Lower lobe of right lung (tissue), 2 donors: ENCODE data around the gene BPIFB2. TPM values are rescaled to one million over a fixed set of nuclear protein-coding genes. Genes with fewer than 3 reads are reported as not detected.

Experiments
- ATAC-seq, 2 donors: fragments of 200-7000 bp; cut with Tn5 transposase; one replicate each; pipeline ENCODE4 v1.9.1; 2020 to 2022; ENCODE audit warnings: mild to moderate bottlenecking in 2 of 2, moderate library complexity in 2 of 2
- DNase-seq: peaks from one replicate; pipeline ENCODE4 v3.0.0-alpha.2; 2020
- H3K27ac ChIP-seq: fragments of 200-600 bp; one replicate; pipeline ENCODE4 v1.8.0; 2022
- H3K27me3 ChIP-seq: fragments of 200-600 bp; one replicate; pipeline ENCODE4 v1.8.0; 2022; ENCODE audit warnings: low read depth
- H3K36me3 ChIP-seq: fragments of 200-600 bp; one replicate; pipeline ENCODE4 v1.8.0; 2022; ENCODE audit warnings: mild to moderate bottlenecking
- H3K4me1 ChIP-seq: fragments of 200-600 bp; one replicate; pipeline ENCODE4 v1.8.0; 2022
- H3K4me3 ChIP-seq: fragments of 200-600 bp; one replicate; pipeline ENCODE4 v1.8.0; 2022; ENCODE audit warnings: mild to moderate bottlenecking
- H3K9me3 ChIP-seq: fragments of 200-600 bp; one replicate; pipeline ENCODE4 v1.8.0; 2022
- intact Hi-C: fragments of 100-400 bp; cut with DNase I; formaldehyde crosslinking; loops from one replicate; pipeline ENCODE4 v1.11.0; 2022
- total RNA-seq: library from RNA; stranded (reverse); fragmentation: NEBNext Ultra II Directional; extraction: Animal tissue kit (Norgen Biotek cat#: 25700); gene quantifications from one replicate; pipeline ENCODE4 v1.2.1, GENCODE V29; 2021
- TF ChIP-seq, protein P1 (sequence below): fragments of 200-600 bp; IDR thresholded peaks from one replicate; pipeline ENCODE4 v1.8.0; 2022; ENCODE audit warnings: antibody characterized with exemption, mild to moderate bottlenecking
- donor health status: DM: no; HTN: yes; CAD: no; lungs with severe emphysema.

Gene BPIFB2
- total RNA-seq, 1 donor from 2014 or later = 0.21 TPM

DNA sequence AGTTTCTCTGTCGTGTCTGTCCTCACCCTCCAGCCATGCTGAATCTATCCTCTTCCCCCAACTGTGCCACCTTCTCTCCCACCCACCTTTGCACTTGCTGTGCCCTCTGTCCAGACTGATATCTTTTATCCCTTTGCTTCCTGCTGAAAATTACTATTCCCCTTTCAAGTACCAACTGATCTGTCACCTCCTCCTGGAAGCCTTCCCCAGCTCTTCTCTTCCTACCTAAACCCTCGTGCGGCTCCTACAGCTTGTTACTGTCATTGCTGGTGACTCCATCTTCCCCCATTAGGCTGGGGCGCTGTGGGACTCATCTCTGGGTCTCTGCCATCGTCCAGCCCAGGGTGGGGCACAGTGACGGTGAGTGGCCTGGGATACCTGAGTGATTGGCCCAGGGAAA, 25.1 kb downstream of the BPIFB2 start:
- no peak for ATAC-seq
- DNase-seq = no peak
- no peak overlapping the region for H3K27ac ChIP-seq
- no peaks in the 10 kb centered on the region for H3K4me1 ChIP-seq
- no peaks in the 10 kb centered on the region for H3K36me3 ChIP-seq
- intact Hi-C loops = no loop called here
- H3K27me3 ChIP-seq = peaks cover 3% of the 10 kb centered on the region
- H3K4me3 ChIP-seq = no peak overlapping the region
- TF ChIP-seq, protein P1, sequence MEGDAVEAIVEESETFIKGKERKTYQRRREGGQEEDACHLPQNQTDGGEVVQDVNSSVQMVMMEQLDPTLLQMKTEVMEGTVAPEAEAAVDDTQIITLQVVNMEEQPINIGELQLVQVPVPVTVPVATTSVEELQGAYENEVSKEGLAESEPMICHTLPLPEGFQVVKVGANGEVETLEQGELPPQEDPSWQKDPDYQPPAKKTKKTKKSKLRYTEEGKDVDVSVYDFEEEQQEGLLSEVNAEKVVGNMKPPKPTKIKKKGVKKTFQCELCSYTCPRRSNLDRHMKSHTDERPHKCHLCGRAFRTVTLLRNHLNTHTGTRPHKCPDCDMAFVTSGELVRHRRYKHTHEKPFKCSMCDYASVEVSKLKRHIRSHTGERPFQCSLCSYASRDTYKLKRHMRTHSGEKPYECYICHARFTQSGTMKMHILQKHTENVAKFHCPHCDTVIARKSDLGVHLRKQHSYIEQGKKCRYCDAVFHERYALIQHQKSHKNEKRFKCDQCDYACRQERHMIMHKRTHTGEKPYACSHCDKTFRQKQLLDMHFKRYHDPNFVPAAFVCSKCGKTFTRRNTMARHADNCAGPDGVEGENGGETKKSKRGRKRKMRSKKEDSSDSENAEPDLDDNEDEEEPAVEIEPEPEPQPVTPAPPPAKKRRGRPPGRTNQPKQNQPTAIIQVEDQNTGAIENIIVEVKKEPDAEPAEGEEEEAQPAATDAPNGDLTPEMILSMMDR = no peak
- H3K9me3 ChIP-seq = no peaks in the 10 kb centered on the region

DNA sequence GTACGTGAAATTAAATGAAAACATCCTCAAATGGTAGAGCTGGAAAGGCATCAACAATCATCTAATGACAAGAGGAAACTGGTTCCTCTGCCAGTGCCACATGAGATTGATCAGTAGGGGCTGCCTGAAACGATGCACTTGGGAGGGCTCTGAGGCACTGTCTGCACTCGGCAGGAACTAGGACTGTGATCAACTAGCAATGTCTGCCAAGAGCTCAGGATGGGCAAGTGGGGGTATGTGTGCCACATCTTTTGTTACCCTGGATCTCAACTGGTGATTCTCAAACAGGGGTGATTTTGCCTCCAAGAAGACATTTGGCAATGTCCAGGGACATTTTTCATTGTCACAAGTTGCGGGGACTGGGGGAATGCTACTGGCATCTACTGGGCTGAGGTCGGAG, 25.9 kb downstream of the BPIFB2 start:
- no peak for DNase-seq
- H3K4me3 ChIP-seq = no peak overlapping the region
- intact Hi-C loops = no loop called here
- no peaks in the 10 kb centered on the region for H3K36me3 ChIP-seq
- ATAC-seq = no peak
- H3K4me1 ChIP-seq = no peaks in the 10 kb centered on the region
- no peaks in the 10 kb centered on the region for H3K9me3 ChIP-seq
- TF ChIP-seq, protein P1 = no peak
- no peak overlapping the region for H3K27ac ChIP-seq
- peaks cover 3% of the 10 kb centered on the region for H3K27me3 ChIP-seq

GRCh38 chr20:33034115-33034514, 26.6 kb downstream of the BPIFB2 start:
- Histone ChIP-seq H3K27me3 (peaks cover under 1% of the 10 kb centered on the region), H3K27ac (no peak overlapping the region), H3K36me3 (no peaks in the 10 kb centered on the region), H3K9me3 (no peaks in the 10 kb centered on the region), H3K4me1 (no peaks in the 10 kb centered on the region), H3K4me3 (no peak overlapping the region)
- DNase-seq (no peak), ATAC-seq (no peak)
- intact Hi-C loops = no loop called here
- TF ChIP-seq, protein P1 = no peak

GRCh38 chr20:33034901-33035492, 27.5 kb downstream of the BPIFB2 start:
- intact Hi-C loops = no loop called here
- Histone ChIP-seq H3K4me3 (no peak overlapping the region), H3K27ac (no peak overlapping the region), H3K36me3 (no peaks in the 10 kb centered on the region), H3K27me3 (no peaks in the 10 kb centered on the region), H3K4me1 (no peaks in the 10 kb centered on the region), H3K9me3 (no peaks in the 10 kb centered on the region)
- TF ChIP-seq, protein P1 = no peak
- DNase-seq (no peak), ATAC-seq (no peak)

DNA sequence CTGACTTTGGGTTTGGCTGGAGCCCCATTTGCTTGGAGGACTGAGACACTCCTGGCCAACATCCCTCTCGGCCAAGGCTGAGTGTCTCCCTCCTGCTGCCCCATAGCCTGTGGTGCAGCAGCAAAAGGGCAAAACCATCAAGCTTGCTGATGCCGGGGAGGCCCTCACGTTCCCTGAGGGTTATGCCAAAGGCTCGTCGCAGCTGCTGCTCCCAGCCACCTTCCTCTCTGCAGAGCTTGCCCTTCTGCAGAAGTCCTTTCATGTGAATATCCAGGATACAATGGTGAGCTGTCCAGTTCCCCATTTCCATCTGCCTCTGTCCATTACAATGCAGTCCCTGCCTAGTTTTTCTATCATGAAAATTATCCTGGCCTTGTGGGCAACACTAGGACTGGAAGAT, 30.0 kb downstream of the BPIFB2 start:
- DNase-seq (no peak), ATAC-seq (no peak)
- H3K4me3 ChIP-seq = no peak overlapping the region
- intact Hi-C loops = no loop called here
- no peaks in the 10 kb centered on the region for H3K4me1 ChIP-seq
- no peaks in the 10 kb centered on the region for H3K36me3 ChIP-seq
- no peaks in the 10 kb centered on the region for H3K27me3 ChIP-seq
- no peak overlapping the region for H3K27ac ChIP-seq
- H3K9me3 ChIP-seq = no peaks in the 10 kb centered on the region
- TF ChIP-seq, protein P1 = no peak
